Cardiac septum (tissue), 1 donor: ENCODE data around the gene CCDC141. TPM values are rescaled to one million over a fixed set of nuclear protein-coding genes. Genes with fewer than 3 reads are reported as not detected.

Experiments used
- DNase-seq: peaks from one replicate; pipeline ENCODE4 v3.0.0-alpha.2; 2020; ENCODE audit warnings: low spot score
- intact Hi-C: fragments of 100-400 bp; cut with DNase I; formaldehyde crosslinking; loops from one replicate; pipeline ENCODE4 v1.14.0; 2022
- total RNA-seq: library from RNA; stranded (reverse); fragmentation: NEBNext Ultra II Directional; extraction: Animal tissue kit (Norgen Biotek cat#: 25700); gene quantifications from one replicate; pipeline ENCODE4 v1.2.1, GENCODE V29; 2021
- donor health status: DM: no; HTN: no; CAD: no.

The CCDC141 gene
- total RNA-seq, 1 donor from 2014 or later = 162 TPM

DNA sequence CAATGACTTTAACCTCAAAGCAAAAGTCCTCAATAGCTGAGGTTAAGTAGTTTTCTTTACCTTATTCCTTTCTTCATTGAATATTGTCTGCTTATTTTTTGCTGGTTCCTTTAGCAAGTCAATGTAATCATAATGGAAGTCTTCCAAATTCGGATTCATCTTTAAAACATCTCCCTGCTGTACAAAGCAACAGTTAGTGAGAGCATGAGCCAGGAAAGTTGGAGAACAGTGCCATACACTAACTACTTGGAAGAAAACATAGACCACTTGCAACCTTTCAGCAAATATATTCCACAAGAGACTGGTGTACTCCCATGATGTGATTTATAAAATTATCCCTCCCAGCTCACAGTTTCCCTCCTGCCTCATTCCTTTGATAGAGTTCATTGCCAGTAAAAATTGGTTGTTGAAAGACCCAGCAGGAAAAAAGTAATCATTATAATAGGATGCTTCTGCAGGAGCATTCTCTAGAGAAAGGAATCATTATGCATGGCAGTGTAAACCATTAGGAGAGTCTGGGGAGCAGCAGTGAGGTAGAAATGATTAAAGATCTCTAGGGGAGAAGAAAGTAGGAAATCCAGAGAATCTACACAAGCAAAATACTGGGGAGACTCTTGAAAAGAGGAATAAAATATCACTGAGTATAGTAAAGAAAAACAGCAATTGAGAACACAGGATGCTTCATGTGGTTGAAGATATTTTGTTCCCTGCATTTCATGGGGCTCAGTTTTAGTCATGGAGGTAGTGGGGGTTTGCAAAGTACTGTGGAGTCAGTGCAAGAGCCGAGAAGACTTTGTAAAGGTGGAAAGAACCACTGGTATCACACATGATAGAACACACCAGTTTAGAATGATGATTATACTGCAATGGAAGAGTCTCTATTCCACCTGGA is 204.1 kb downstream of the CCDC141 start:
- no peak for DNase-seq
- intact Hi-C loops = no loop called here

DNA sequence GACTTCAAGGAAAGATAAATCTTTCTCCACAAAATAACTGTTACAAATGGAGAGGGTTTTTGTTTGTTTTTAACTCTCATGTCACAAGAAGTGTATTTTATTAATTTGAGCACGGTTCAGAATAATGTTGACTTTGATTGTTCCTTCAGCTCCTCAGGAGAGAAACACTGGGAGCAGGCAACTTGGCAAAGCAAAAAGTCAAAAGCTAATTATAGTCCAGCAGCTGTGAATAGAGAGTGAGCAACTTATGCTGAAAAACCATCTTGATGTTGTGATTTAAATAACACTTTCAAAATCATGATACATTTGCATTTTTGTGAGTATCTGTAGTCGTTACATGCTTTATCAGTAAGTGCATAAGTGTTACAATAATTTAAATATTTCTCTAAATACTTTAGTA is 205.2 kb downstream of the CCDC141 start:
- intact Hi-C loops = no loop called here
- no peak for DNase-seq

DNA sequence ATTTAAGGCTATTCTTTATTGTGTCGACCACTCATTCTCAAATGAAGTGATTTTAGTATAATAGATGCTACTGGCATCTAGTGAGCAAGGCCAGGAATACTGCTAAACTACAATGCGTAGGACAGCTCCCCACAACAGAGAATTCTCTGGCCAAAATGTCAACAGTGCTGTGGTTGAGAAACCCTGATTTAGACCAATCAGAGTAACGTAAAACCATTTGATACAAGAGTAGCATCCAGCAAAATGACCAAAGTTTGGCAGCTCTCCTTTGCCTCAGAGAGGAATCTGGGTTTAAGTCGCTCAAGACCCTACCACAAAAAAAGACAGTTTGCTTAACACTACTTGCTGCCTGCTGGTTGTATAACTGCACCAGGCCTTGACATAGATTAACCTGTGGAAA is 205.7 kb downstream of the CCDC141 start:
- DNase-seq = no peak
- intact Hi-C loops = no loop called here

DNA sequence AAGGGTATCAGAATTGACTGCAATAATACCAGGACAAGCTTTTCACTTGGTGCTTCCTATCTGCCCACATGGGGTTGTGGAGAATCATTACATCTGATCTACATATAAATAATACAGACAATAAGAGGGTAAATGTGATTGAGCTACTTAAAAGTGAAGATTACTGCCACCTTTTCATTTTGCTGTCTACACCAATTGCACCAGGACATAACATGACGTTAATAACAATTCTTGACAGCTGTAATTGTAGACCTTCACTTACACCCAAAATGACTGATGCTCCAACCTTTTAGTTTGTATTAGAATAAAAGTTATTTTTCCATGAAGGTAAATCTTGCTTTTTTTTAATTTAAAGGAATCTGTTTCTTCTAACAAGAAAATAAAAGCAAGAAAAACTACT is 206.2 kb downstream of the CCDC141 start:
- intact Hi-C loops = no loop called here
- no peak for DNase-seq

DNA sequence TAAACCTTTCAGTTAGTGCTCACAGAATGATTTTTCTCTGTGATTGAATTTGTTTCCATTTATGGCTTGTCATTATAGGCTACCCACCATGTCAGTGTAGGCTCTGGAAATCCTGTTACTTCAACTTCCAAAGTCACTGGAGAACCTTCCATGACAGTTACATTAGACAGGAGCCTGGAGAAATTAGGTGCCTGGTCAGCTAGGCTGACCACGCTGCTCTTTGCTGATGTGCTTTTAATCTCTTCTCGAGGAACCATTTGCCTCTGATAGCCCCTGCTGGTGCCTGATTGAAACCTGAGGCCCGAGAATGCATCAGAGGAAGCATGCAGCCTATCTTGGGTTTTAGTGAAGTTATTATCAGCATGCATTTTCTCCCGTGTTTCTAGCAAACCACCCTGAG is 213.1 kb downstream of the CCDC141 start:
- no peak for DNase-seq
- intact Hi-C loops = no loop called here

DNA sequence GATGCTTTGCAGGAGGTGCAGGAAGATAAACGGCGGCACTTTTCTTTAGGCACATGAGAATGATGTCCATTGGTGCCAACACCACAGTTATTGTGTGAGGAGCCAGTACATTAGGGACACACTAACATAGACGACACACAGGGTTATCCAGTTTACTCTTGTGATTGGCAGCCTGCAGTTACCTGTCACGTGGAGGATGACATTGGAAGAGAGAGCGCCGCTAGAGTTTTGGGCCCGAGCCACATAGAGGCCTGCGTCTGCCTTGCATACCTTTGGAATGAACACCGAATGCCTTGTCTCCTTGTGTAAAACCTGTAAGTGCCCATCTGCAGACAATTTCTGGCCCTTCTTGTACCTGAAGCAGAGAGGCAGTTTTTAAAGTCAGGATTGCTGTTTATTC is 215.9 kb downstream of the CCDC141 start:
- intact Hi-C loops = no loop called here
- DNase-seq = no peak

DNA sequence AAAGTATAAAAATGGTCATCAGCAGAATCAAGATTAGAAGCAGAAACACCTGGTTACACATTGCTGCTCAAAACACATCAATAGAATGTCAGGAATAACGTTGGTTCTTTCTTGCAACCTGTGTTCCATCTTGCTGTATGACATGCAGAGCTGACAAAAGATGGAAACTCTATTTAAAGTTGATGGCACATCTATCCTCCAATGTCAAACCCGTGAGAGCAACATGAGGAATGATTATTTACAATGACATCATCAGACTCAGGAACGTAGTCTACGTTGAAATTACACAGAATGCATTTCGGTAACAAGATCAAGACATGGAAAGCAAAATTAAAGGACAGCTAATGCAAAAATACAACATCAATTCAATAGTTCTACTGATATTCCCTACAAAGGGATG is 216.6 kb downstream of the CCDC141 start:
- DNase-seq = no peak
- intact Hi-C loops = no loop called here

DNA sequence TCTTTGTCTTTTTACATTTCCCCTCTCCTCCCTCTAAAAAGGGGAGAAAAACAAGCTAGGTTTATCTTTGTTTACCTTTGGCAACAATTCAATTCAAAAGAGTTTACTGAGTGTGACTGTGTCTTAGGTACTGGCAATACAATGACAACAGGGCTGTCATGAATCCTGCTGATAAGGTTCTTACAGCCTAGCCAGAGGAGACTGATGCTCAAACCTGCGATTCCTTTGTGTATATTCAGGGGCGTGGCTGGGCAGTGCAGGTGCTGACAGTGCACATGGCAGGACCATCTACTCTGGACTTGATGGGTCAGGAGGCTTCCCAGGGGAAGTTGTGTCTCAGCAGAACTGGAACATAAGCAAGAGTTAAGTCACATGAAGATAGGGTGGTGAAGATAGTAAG is 219.5 kb downstream of the CCDC141 start:
- intact Hi-C loops = no loop called here
- DNase-seq = no peak

DNA sequence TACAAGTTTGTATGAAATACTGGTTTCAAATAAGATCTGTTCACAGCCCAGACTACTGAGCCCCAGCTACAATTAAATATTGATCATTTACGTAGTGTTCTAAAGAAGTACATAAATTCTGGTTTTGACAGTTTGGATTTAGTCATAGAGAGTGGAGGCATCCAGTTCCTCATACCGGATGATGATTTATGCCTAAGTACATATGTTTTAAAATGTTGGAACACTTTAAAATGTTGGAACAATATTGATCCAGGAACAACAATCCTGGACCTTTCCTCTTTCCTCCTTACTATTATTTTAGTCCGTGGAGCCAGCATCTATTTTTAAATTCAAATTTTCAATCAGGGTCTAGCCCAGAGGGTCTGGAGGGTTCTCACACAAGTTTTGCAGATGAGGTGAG is 220.0 kb downstream of the CCDC141 start:
- intact Hi-C loops = loop anchor here (5.0 kb wide), 1 partner anchor 52 kb away; no protein-coding TSS in a partner anchor
- DNase-seq = no peak

DNA sequence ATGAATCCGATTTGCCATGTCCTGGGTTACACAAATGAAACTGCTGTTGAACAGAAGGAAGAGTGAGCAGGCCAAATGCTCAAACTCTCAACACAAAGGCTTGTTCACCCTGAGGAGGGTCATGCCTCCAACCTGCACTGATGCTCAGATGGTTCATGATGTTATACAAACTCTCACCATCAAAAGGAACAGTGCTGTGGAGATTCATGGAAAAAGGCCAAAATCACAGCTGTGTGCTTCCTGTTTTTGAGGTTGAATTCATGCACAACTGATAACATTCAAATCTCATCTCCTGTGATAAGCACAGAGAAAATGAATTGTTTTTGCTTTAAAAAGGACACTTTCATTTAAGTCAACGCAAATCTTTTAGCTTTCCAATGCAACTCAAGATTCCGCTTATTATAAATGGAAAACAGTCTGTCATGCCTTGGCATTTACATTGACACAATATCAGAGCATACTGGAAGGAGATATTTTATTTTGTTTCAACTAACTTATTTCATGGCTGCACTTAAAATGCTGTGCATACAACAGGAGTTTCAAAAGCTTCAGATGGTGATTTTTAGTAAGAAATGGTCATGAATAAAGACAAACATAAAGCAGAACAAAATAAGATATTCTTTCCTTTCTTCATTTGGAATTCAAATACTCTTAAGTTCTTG is 220.5 kb downstream of the CCDC141 start:
- intact Hi-C loops = loop anchor here (5.0 kb wide), 1 partner anchor 53 kb away; no protein-coding TSS in a partner anchor
- no peak for DNase-seq

DNA sequence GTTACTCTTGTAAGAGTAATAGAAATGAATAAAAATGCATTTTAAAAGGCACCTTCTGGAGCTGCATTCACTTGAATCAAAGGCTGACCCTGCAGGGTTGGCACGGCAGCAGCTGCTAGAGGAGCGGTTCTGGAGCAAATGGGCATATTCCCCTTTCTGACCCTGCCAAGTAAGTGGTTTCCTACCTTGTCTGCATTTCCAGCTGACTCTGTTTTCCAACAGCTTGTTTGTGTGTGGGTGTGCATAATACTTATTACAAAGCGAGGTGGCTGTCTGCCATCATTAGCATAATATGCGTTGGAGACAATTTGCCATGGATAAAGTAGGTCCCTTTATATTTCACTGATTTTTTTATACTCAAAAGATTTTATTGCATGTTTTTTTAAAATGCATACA is 221.5 kb downstream of the CCDC141 start:
- intact Hi-C loops = loop anchor here (5.0 kb wide), 1 partner anchor 54 kb away; no protein-coding TSS in a partner anchor
- DNase-seq = no peak

DNA sequence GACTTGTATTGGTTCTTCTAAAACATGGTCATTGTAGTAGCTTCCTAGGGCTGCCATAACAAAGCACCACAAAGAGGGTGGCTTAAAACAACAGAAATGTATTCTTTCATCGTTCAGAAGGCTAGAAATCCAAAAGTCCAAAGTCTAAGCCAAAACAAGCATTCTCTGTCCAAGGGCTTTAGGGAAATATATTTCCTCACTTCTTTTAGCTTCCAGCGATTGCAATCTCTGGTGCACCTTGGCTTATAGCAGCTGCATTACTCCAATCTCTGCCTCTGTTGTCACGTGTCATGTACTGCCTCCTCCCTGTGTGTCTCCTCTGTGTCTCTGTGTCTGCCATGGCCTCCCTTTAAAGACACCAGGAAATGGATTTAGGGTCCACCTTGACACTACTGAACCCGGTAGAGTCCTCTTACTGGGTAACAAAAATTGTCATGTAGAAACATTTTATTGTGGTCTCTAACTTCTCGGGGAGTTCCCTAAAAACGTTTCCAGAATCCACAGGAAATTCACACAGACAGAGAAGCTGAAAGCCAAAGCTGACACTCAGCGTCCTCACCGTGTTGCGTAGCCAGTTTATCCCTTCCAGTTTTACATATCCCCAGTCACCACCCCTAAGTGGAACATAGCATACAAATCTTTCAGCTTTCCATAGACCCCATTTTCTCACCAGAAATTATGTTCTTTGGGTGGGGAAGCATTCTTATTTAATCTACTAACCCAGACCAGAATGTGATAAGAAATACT is 222.0 kb downstream of the CCDC141 start:
- intact Hi-C loops = loop anchor here (5.0 kb wide), 1 partner anchor 54 kb away; no protein-coding TSS in a partner anchor

DNA sequence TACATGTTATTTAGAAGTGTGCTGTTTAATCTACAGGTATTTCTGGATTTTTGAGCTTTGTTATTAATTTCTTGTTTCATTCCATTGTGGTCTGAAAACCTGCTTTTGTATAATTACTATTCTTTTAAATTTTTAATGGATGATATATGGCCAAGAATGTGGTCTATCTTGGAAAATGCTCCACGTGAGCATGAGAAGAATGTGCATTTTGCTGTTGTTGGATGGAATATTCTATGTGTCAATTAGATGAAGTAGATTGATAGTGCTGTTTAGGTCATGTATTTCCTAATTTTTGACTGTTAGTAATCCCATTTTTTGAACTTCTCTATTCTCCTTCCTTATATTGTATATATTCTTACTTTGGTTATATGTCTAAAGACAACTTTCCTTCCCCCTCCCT is 222.8 kb downstream of the CCDC141 start:
- no peak for DNase-seq
- intact Hi-C loops = loop anchor here (5.0 kb wide), 1 partner anchor 55 kb away; no protein-coding TSS in a partner anchor

More for the DNA sequence above, 222.0 kb downstream of the CCDC141 start:
- no peak for DNase-seq

DNA sequence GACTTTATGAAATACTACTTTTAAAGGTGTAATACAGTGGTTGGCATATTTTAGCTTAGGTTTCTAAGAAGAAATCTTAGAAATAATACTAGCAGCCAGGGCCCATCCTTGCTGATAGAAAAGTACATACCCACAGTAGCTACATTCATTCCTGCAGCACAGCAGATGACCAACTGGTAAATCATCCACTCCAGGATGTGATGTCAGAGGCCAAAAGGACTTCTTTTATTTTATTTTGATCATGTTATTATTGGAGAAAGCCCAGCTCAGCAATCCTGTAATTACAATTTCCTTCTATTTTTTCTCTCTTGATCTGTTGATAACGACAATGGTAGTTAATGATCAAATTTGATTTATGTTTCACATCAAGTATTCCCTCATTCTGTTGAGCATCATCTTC is 224.8 kb downstream of the CCDC141 start:
- DNase-seq = no peak
- intact Hi-C loops = loop anchor here (5.0 kb wide), 1 partner anchor 57 kb away; no protein-coding TSS in a partner anchor

DNA sequence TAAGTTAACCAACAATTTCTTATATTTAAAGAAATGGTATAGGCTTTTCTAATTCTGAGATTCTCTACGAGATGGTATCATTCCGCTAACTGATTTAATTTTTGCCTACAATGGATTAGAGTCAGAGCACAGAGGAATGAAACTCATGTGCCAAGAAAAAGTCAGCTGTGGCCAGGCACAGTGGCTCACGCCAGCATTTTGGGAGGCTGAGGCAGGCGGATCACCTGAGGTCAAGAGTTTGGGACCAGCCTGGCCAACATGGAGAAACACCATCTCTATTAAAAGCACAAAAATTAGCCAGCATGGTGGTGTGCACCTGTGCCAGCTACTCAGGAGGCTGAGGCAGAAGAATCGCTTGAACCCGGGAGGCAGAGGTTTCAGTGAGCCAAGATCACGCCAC is 225.8 kb downstream of the CCDC141 start:
- no peak for DNase-seq

DNA sequence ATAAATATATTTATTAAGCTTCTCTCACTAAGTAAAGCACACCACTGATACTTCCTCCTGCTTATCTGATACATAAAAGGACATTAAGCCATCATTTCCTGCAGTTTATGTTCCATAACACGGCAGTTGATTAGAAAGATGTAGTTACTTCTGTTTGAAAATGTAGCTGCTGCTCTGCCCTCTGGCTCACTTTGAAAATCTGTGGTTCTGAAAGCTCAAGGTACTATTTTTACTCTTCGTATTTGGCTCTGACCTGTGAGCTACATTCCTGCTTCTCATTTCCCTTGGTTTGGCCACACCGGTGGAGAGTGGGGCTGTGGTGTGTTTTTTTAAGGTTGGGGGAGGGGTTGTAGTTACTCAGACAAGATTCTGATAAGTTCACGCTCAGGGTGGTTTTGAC is 229.9 kb downstream of the CCDC141 start:
- intact Hi-C loops = no loop called here
- no peak for DNase-seq

More for the DNA sequence above, 225.8 kb downstream of the CCDC141 start:
- intact Hi-C loops = no loop called here

DNA sequence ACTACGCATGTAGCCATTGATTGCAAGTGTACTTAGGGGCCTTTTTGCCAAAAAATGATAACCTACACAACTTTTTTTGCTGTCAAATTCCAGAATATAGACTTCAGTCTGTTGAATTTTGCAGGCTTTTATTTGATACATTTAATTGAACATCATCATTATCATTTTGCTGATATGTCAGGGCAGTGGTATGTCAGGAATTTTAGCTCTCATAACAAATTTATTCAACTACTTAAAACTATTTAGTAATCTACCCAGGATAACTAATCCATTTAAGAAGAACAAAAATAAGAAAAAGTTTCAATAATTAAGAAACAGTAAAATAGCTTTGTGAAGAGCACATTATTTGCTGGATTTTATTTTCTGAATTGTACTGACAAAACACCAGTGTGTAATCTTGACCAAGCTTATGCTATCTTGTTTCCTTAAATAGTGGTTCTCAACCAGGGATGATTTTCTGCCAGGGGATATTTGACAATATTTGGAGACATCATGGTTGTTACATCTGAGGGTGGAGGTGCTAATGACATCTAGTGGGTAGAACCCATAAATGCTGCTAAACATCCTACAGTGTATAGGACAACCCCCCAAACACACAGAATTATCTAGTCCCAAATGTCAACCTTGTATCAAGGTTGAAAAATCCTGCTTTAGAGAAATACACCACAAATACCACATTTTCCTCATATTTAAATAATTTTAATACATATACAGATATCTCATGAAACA is 230.6 kb downstream of the CCDC141 start:
- intact Hi-C loops = no loop called here
- DNase-seq = no peak

DNA sequence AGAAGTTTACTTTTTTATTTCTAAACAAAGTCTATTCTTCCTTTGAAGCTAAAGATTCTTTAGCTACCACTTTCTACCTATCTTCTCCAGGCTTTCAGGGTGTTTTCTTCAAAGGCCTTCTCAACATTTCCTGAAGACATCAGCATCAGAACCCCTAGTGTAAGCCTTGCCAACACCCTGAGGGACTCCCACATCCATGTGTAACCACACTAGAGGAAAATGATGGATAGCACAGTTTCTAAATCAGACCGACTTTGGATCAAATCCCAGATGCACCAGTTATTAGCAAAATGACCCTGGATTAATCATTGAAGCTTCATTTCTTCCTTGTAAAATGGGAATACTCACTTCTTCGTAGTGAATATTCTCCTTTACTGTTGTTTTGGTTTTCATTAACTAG is 238.0 kb downstream of the CCDC141 start:
- no peak for DNase-seq
- intact Hi-C loops = no loop called here

DNA sequence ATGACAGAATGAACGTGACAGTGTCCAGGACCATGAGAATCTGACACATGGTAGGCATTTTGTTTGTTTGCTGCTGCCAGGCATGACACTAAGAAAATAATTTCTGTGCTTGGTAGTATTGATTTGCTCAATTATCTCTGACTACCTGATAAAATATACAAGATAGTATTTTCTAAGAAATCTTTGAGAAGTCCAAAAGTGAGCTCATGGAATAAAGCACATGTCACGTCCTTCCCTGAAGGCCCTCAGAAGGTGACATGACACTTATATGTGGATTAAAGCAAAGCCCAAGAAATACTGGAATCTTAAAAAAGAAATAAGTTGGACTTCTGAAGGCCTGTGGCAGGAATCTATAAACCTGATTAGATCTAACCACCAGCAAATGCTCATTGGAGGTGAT is 238.9 kb downstream of the CCDC141 start:
- intact Hi-C loops = no loop called here
- no peak for DNase-seq
